ENCODE results near the gene BAG3.

BAG3 gene

GRCh38 chr10:119658274-119658673 lies 7.1 kb downstream of the BAG3 start:
- TF ChIP-seq POLR2AphosphoS5 (IDR thresholded peaks at IDR 0.05; ENCODE audit: low read depth, low read length) (no peak), SIN3A (IDR thresholded peaks at IDR 0.05; ENCODE audit: borderline replicate concordance, insufficient read depth, low read length) (no peak), TAF1 (IDR thresholded peaks at IDR 0.05; ENCODE audit: borderline replicate concordance, insufficient read depth, low read length) (no peak), FOXP2 (optimal IDR thresholded peaks at IDR 0.05; ENCODE audit: borderline replicate concordance, extremely low read depth, extremely low read length, insufficient read depth) (no peak), REST (IDR thresholded peaks at IDR 0.05; ENCODE audit: insufficient read depth in 1 of 2, low read depth in 2 of 2, low read length in 2 of 2) (no peak)

- TF ChIP-seq TAF1 (IDR thresholded peaks at IDR 0.05; ENCODE audit: borderline replicate concordance, insufficient read depth, low read length) (no peak), POLR2AphosphoS5 (IDR thresholded peaks at IDR 0.05; ENCODE audit: low read depth, low read length) (no peak), REST (IDR thresholded peaks at IDR 0.05; ENCODE audit: insufficient read depth in 1 of 2, low read depth in 2 of 2, low read length in 2 of 2) (no peak)
These were observed 8.8 kb downstream of the BAG3 start for GRCh38 chr10:119659951-119660350.

DNA sequence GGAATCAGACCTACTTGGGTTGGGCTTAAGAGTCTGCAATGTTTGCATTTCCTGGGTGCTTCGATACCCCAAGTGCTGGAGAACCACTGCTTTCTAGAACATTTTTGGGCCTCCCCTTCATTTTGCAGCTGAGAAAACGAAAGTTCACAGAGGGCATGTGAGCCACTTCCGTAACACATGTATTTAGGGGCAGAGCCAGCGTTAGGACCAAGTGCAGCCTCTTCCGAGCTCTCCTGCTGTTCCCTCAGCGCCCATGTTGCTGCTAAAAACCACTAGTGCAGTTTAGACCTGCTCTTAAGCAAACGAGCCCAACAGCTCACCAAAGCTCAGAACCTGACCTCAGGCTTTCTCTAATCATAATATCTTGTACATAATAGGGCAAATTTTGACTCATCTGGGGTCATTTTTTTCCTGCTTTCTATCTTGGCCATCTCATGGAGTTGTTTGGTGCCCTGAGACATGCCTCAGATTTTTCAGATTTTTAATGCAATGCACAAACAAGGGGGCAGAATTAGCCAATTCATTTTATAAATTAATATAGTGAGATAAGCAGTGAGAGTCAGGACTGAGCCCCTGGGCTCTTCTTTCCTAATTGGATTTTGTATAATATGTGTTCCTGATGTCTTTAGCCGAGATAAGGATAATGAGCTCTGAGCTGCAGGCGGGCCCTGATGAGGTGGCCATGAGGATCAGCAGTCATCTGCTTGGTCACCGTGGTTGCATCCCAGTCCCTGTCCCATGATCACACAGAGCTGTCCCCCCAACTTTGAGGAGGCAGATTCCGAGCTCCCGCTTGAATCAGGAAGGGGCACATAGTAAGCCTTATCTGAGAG lies 12.9 kb downstream of the BAG3 start:
- TF ChIP-seq POLR2AphosphoS5 (IDR thresholded peaks at IDR 0.05; ENCODE audit: low read depth, low read length) (no peak), SIN3A (IDR thresholded peaks at IDR 0.05; ENCODE audit: borderline replicate concordance, insufficient read depth, low read length) (no peak), REST (IDR thresholded peaks at IDR 0.05; ENCODE audit: insufficient read depth in 1 of 2, low read depth in 2 of 2, low read length in 2 of 2) (no peak), TAF1 (IDR thresholded peaks at IDR 0.05; ENCODE audit: borderline replicate concordance, insufficient read depth, low read length) (no peak), FOXP2 (optimal IDR thresholded peaks at IDR 0.05; ENCODE audit: borderline replicate concordance, extremely low read depth, extremely low read length, insufficient read depth) (no peak)

DNA sequence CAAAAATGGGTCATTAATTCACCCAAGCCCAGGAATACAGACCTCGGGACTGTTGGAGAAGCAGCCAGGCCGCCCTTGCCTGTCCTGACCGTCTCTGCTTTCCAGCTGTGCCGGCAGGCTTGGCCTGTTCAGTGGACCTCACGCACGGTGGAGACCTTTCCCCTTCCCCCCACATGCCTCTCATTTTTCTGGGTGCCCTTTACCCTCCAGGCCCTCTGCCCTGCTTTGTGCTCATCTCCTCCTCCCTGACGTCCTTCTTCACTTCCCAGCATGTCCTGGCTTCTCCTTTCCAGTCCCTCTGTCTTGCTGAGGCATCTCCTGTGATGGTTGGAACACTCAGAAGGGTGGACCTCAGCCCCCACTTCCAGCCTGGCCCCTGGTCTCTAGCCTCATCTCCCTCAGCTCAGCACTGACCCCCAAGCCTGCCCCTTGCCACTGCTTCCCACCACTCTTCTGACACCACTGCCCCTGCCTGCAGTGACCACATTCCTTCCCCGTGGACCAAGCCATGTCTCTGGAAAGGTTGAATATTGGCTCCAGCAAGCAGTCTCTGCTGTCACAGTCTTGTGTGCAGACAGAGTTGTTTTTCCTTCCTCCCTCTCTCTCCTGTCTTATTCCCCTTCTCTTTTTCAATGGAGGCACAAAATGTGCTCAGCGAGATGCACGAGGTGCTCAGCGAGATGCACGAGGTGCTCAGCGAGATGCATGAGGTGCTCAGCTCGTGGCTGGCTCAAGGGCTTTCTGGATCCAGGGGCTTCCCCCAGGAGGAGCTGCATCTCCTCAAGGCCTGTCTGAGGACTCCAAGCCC lies 14.9 kb downstream of the BAG3 start:
- TF ChIP-seq REST (IDR thresholded peaks at IDR 0.05; ENCODE audit: insufficient read depth in 1 of 2, low read depth in 2 of 2, low read length in 2 of 2) (no peak), FOXP2 (optimal IDR thresholded peaks at IDR 0.05; ENCODE audit: borderline replicate concordance, extremely low read depth, extremely low read length, insufficient read depth) (no peak), POLR2AphosphoS5 (IDR thresholded peaks at IDR 0.05; ENCODE audit: low read depth, low read length) (no peak), SIN3A (IDR thresholded peaks at IDR 0.05; ENCODE audit: borderline replicate concordance, insufficient read depth, low read length) (no peak), TAF1 (IDR thresholded peaks at IDR 0.05; ENCODE audit: borderline replicate concordance, insufficient read depth, low read length) (no peak)
